Endothelial cell of umbilical vein (primary cell): Measurements from ENCODE around the gene SORT1. TPM values are rescaled to one million over a fixed set of nuclear protein-coding genes. Genes with fewer than 3 reads are reported as not detected.

Source experiments
- BruUV-seq: library from RNA; stranded (reverse); fragments of 400-500 nt; replicated peaks from 2 replicates; lab custom pipeline; 2021; lab: Mats Ljungman, UMichigan
- CTCF ChIA-PET: fragments of 300-600, 350-600 bp; sonication (Branson Sonifier 250); formaldehyde crosslinking; loops from one replicate; lab custom pipeline; 2021; ENCODE audit warnings: antibody characterized with exemption, inconsistent platforms; lab: Charles Lee
- POLR2A ChIA-PET: fragments of 300-600, 350-600 bp; sonication (Branson Sonifier 250); formaldehyde crosslinking; loops from one replicate; lab custom pipeline; 2021; ENCODE audit warnings: antibody characterized with exemption, inconsistent platforms; lab: Charles Lee
- DNase-seq: peaks from one replicate; pipeline ENCODE4 v3.0.0-alpha.2; 2011; ENCODE audit warnings: low read depth, low spot score
- FAIRE-seq: peaks from 2 replicates; lab custom pipeline; 2011; peaks lifted over from hg19 to GRCh38; lab: Jason Lieb, UNC
- H2AFZ ChIP-seq: 2 replicates; pipeline ENCODE4 v1.6.0; 2012; ENCODE audit warnings: low read depth, low read length, control low read depth, inconsistent platforms
- H3K27ac ChIP-seq: 2 replicates; pipeline ENCODE4 v1.5.1; 2011; ENCODE audit warnings: low read depth, mild to moderate bottlenecking, control low read depth, low read length, moderate library complexity; ENCODE audit not compliant: insufficient read depth
- H3K27me3 ChIP-seq, 2 experiments: 2 replicates each; pipeline versions ENCODE4 v1.6.0 to v1.6.1; 2011; ENCODE audit warnings: low read length in 2 of 2, mixed read lengths in 1 of 2; ENCODE audit not compliant: control insufficient read depth in 2 of 2, insufficient read depth in 2 of 2
- H3K36me3 ChIP-seq, 2 experiments: 2 replicates in 1 of 2; 3 replicates in 1 of 2; pipeline ENCODE4 v1.5.1; 2011; ENCODE audit warnings: low read length in 2 of 2, mild to moderate bottlenecking in 1 of 2, moderate library complexity in 1 of 2; ENCODE audit not compliant: control insufficient read depth in 2 of 2, insufficient read depth in 2 of 2; ENCODE audit errors: extremely low read depth in 1 of 2
- H3K4me1 ChIP-seq: 3 replicates; pipeline ENCODE4 v1.5.1; 2011; ENCODE audit warnings: mild to moderate bottlenecking, low read length; ENCODE audit not compliant: control insufficient read depth, insufficient read depth; ENCODE audit errors: extremely low read depth
- H3K4me2 ChIP-seq: 2 replicates; pipeline ENCODE4 v1.6.1; 2011; ENCODE audit warnings: low read length, control low read depth, mixed read lengths; ENCODE audit not compliant: insufficient read depth
- H3K4me3 ChIP-seq, 3 experiments: fragments of 200-600 bp in 1 of 3; sonication (generic), shearing (Covaris generic) in 1 of 3; replicated peaks in 1 of 3; 2 replicates each; pipeline ENCODE4 v1.5.1; 2011 to 2016; ENCODE audit warnings: control low read depth in 3 of 3, low read length in 3 of 3, mild to moderate bottlenecking in 2 of 3, inconsistent platforms in 1 of 3, low read depth in 1 of 3, moderate library complexity in 1 of 3; ENCODE audit not compliant: insufficient read depth in 1 of 3
- H3K79me2 ChIP-seq: 2 replicates; pipeline ENCODE4 v1.6.0; 2012; ENCODE audit warnings: low read length, inconsistent platforms; ENCODE audit not compliant: control insufficient read depth, insufficient read depth
- H3K9ac ChIP-seq: replicated peaks from 2 replicates; pipeline ENCODE3; 2011; ENCODE audit warnings: low read length, control low read depth; ENCODE audit not compliant: insufficient read depth; ENCODE audit errors: extremely low read depth
- H3K9me1 ChIP-seq: replicated peaks from 3 replicates; pipeline ENCODE4 v1.6.0; 2011; ENCODE audit warnings: mild to moderate bottlenecking, low read length; ENCODE audit not compliant: control insufficient read depth, insufficient read depth; ENCODE audit errors: extremely low read depth
- H3K9me3 ChIP-seq: replicated peaks from 2 replicates; pipeline ENCODE4 v1.5.1; 2012; ENCODE audit warnings: low read length, inconsistent platforms; ENCODE audit not compliant: control insufficient read depth, insufficient read depth
- H4K20me1 ChIP-seq: replicated peaks from 2 replicates; pipeline ENCODE3; 2011; ENCODE audit warnings: mild to moderate bottlenecking, low read length; ENCODE audit not compliant: control insufficient read depth, insufficient read depth; ENCODE audit errors: extremely low read depth
- FOS ChIP-seq: IDR thresholded peaks from 2 replicates; pipeline ENCODE4 v1.6.1; 2011; ENCODE audit warnings: mild to moderate bottlenecking, low read length, moderate library complexity, borderline replicate concordance; ENCODE audit not compliant: insufficient read depth
- MYC ChIP-seq: IDR thresholded peaks from one replicate; pipeline ENCODE4 v1.6.1; 2011; ENCODE audit warnings: mild to moderate bottlenecking, low read depth, low read length
- POLR2AphosphoS5 ChIP-seq: IDR thresholded peaks from 2 replicates; pipeline ENCODE4 v1.6.1; 2012; ENCODE audit warnings: low read depth, mild to moderate bottlenecking, control low read depth, low read length, moderate library complexity; ENCODE audit not compliant: insufficient read depth
- dilution Hi-C: fragments of 300-500 bp; cut with MboI; formaldehyde crosslinking; loops from one replicate; pipeline ENCODE4 v1.15.0; 2019; ENCODE audit warnings: low sequenced_read_pairs; ENCODE audit not compliant: extremely low pct_ligation_motif_present
- intact Hi-C: fragments of 100-400 bp; cut with micrococcal nuclease; formaldehyde crosslinking; loops from one replicate; pipeline ENCODE4 v1.10.0; 2022
- polyA plus RNA-seq, 4 experiments: library from polyadenylated mRNA; depleted of rRNA in 3 of 4; stranded (reverse) in 3 of 4; unstranded in 1 of 4; fragments of >200 nt; gene quantifications; 2 replicates each; pipeline versions ENCODE4 v1.2.1 to v1.2.3, GENCODE V29; 2011 to 2012; ENCODE audit warnings: missing spikeins in 1 of 4
- total RNA-seq: library from RNA; stranded (reverse); gene quantifications from 2 replicates; pipeline ENCODE4 v1.2.3, GENCODE V29; 2021
- TF ChIP-seq, protein P1 (sequence below), 2 donors: IDR thresholded peaks; 1 replicate in 1 of 2; 2 replicates in 1 of 2; pipeline ENCODE4 v1.5.1; 2011; ENCODE audit warnings: low read length in 2 of 2, mild to moderate bottlenecking in 2 of 2, moderate library complexity in 2 of 2, control low read depth in 1 of 2, inconsistent platforms in 1 of 2, low read depth in 1 of 2; ENCODE audit not compliant: insufficient read depth in 1 of 2; ENCODE audit errors: extremely low read depth in 1 of 2
- TF ChIP-seq, protein P2 (sequence below): IDR thresholded peaks from 2 replicates; pipeline ENCODE4 v1.6.1; 2011; ENCODE audit not compliant: insufficient read depth, insufficient read length

Gene SORT1
- total and polyA plus RNA-seq, 2 donors (not counting 3 experiments of a cell fraction or from before 2014, with no cell fraction given), result 6.8 to 17.8 TPM

DNA sequence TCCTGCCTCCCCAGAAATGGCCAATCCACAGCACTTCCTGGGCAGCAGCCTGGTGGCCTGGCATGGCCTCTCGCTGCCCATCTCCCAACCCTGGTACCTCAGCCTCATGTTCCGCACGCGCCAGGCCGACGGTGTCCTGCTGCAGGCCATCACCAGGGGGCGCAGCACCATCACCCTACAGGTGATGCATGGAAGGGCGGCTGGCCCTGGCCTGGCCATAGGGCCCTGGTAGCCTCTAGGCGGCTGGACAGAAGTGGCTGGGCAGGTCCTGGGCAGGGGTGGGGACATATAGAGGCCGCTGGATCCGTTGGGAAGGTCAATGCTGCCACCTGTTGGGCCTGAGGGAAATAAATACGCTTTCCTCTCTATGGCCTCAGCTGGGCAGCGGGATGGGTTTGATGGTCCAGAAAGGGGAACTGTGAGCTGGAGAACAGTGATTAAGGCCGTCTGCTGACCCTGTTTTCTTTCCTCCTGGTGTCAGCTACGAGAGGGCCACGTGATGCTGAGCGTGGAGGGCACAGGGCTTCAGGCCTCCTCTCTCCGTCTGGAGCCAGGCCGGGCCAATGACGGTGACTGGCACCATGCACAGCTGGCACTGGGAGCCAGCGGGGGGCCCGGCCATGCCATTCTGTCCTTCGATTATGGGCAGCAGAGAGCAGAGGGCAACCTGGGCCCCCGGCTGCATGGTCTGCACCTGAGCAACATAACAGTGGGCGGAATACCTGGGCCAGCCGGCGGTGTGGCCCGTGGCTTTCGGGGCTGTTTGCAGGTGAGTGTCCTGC lies 133.9 kb downstream of the SORT1 start:
- Histone ChIP-seq H3K79me2 (no peaks in the 10 kb centered on the region), H3K27me3 (no peaks in the 10 kb centered on the region), H3K4me1 (no peaks in the 10 kb centered on the region), H3K36me3 (no peaks in the 10 kb centered on the region), H3K4me2 (no peak overlapping the region), H4K20me1 (no peaks in the 10 kb centered on the region), H3K9ac (no peak overlapping the region), H3K9me3 (no peaks in the 10 kb centered on the region), H2AFZ (peak overlapping the region; percentile 2), H3K27ac (no peak overlapping the region), H3K4me3 (no peak overlapping the region), H3K9me1 (no peaks in the 10 kb centered on the region)
- DNase-seq, result peak; percentile 82
- CTCF ChIA-PET, result interaction anchor here (0.6 to 5.5 kb wide), 20 partner anchors 9 to 269 kb away, joined by 3 to 124 read pairs (median 4); partner anchors contain the start of genes PSRC1 and SORT1
- BruUV-seq, result no TSS peak
- dilution Hi-C loops (no loop called here), intact Hi-C loops (loop anchor here (1.0 kb wide), 2 partner anchors 62 to 136 kb away; no protein-coding TSS in a partner anchor)
- TF ChIP-seq POLR2AphosphoS5 (peak; percentile 43), FOS (no peak), MYC (peak; percentile 67)
- TF ChIP-seq, protein P1, sequence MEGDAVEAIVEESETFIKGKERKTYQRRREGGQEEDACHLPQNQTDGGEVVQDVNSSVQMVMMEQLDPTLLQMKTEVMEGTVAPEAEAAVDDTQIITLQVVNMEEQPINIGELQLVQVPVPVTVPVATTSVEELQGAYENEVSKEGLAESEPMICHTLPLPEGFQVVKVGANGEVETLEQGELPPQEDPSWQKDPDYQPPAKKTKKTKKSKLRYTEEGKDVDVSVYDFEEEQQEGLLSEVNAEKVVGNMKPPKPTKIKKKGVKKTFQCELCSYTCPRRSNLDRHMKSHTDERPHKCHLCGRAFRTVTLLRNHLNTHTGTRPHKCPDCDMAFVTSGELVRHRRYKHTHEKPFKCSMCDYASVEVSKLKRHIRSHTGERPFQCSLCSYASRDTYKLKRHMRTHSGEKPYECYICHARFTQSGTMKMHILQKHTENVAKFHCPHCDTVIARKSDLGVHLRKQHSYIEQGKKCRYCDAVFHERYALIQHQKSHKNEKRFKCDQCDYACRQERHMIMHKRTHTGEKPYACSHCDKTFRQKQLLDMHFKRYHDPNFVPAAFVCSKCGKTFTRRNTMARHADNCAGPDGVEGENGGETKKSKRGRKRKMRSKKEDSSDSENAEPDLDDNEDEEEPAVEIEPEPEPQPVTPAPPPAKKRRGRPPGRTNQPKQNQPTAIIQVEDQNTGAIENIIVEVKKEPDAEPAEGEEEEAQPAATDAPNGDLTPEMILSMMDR (IDR thresholded peaks at IDR 0.05; ENCODE audit: extremely low read depth in 1 of 2, insufficient read depth in 1 of 2, low read depth in 1 of 2, low read length in 2 of 2), result peak; percentile 100
- TF ChIP-seq, protein P2, sequence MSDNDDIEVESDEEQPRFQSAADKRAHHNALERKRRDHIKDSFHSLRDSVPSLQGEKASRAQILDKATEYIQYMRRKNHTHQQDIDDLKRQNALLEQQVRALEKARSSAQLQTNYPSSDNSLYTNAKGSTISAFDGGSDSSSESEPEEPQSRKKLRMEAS, result peak; percentile 66
- peak; percentile 95 for FAIRE-seq
- POLR2A ChIA-PET, result no interaction called here
